HEK293 (cell line): ENCODE measurements around the gene PCCA.

Experiments used
- AEBP2 ChIP-seq: fragments of 450-650 bp; formaldehyde crosslinking; IDR thresholded peaks from 2 replicates; pipeline ENCODE4 v1.5.1; 2016; ENCODE audit warnings: missing biosample characterization, missing genetic modification characterization, borderline replicate concordance
- GFI1B ChIP-seq: fragments of 450-650 bp; formaldehyde crosslinking; IDR thresholded peaks from 2 replicates; pipeline ENCODE4 v1.5.1; 2016; ENCODE audit warnings: missing biosample characterization, missing genetic modification characterization
- PBX3 ChIP-seq: sonication (generic); formaldehyde crosslinking; IDR thresholded peaks from 2 replicates; pipeline ENCODE4 v1.8.1; 2022; ENCODE audit warnings: mild to moderate bottlenecking, moderate library complexity, missing genetic modification reagents
- REPIN1 ChIP-seq: fragments of 450-650 bp; formaldehyde crosslinking; IDR thresholded peaks from 2 replicates; pipeline ENCODE4 v1.5.1; 2017; ENCODE audit warnings: missing biosample characterization, missing genetic modification characterization, low read depth
- ZNF311 ChIP-seq: fragments of 450-650 bp; formaldehyde crosslinking; IDR thresholded peaks from 2 replicates; pipeline ENCODE4 v1.5.1; 2017; ENCODE audit warnings: missing biosample characterization, missing genetic modification characterization, borderline replicate concordance
- ZNF350 ChIP-seq: fragments of 450-650 bp; formaldehyde crosslinking; IDR thresholded peaks from 2 replicates; pipeline ENCODE4 v1.5.0; 2017; ENCODE audit warnings: missing biosample characterization, mild to moderate bottlenecking, missing genetic modification characterization
- TF ChIP-seq, protein P1 (sequence below): fragments of 450-650 bp; formaldehyde crosslinking; IDR thresholded peaks from 2 replicates; pipeline ENCODE4 v1.5.1; 2016; ENCODE audit warnings: missing biosample characterization, missing genetic modification characterization

GRCh38 chr13:100338275-100338674, 249.4 kb downstream of the PCCA start:
- TF ChIP-seq AEBP2 (tag by site-specific recombination) (no peak), PBX3 (no peak), GFI1B (no peak), REPIN1 (no peak), ZNF350 (no peak), ZNF311 (tag by site-specific recombination) (no peak)
- TF ChIP-seq, protein P1, sequence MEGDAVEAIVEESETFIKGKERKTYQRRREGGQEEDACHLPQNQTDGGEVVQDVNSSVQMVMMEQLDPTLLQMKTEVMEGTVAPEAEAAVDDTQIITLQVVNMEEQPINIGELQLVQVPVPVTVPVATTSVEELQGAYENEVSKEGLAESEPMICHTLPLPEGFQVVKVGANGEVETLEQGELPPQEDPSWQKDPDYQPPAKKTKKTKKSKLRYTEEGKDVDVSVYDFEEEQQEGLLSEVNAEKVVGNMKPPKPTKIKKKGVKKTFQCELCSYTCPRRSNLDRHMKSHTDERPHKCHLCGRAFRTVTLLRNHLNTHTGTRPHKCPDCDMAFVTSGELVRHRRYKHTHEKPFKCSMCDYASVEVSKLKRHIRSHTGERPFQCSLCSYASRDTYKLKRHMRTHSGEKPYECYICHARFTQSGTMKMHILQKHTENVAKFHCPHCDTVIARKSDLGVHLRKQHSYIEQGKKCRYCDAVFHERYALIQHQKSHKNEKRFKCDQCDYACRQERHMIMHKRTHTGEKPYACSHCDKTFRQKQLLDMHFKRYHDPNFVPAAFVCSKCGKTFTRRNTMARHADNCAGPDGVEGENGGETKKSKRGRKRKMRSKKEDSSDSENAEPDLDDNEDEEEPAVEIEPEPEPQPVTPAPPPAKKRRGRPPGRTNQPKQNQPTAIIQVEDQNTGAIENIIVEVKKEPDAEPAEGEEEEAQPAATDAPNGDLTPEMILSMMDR (tag by site-specific recombination): no peak
